ENCODE measurements around the gene MYO18B.

MYO18B gene

DNA sequence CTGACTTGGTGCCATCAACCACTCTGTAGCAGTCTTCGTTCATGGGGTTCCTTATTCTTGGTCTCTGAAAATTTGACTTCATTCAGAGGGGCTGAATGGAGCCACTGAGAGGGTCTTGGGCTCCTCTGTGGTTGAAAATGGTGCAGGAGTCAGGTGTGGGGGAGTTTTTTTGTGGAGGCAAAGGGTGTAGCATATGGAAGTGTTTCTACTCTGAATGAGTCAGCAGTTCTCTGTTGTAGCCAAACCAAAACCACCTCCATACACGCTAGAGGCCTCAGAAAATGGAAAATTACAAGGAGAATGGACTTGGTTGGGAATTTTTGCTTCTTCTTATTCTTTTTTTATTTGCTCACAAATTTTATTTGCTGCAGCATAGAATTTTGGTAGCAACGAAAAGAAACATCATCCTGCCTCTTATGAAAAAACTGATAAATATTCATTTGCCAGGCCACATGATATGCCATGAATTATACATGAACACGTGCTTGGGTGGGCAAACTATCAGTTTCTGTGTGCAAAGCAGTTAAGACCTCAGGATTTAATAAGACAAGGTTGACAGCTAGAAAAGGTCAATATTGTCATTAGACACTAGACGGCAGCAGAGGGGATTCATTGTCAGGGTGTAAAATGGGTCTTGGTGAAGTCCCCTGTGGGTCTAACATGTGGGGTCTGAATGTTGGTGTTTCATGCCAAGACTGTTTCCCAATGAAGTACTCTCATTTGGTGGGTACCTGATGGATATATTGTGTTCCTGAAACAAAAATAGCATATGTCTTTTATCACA is 111.7 kb downstream of the MYO18B start:
- DNase-seq (ENCODE audit: low read depth): no peak

DNA sequence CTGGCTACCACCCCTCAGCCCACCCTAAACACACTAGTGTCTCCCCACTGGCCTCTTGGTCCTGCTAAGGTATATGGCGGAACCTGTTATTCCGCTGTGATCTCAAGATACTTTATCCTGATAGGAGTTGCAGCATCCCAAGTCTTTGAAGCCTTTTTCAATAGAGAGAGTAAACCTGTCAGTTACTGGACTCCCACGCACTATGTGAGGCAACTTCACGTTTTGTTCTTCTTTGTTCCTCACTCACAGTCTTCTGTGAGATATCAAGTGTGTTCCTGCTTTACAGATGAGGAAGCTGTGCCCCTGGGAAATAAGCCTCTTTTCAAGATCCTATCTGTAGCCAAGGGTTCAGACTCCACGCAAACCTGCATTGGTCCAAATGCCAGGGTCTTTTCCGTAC is 127.8 kb downstream of the MYO18B start:
- DNase-seq (ENCODE audit: low read depth): no peak

GRCh38 chr22:25874327-25874726 is 132.3 kb downstream of the MYO18B start:
- no peak for DNase-seq (ENCODE audit: low read depth)

DNA sequence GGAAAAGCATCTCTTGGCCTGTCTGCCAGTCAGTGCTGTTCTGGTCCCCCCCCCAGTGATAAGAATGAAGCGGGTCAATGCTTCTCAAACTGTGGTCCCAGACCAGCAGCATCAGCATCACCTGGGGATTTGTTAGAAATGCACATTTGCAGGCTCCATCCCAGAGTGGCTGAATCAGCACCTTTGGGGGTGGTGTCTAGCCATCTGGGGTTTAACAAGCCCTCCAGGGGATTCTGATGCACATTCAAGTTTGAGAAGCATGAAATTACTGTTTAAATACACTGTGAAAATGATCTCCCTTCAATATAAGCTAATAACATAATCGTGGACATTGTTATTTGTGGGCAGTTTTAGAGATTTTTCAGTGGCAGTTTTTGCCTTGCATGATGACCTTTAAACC is 133.5 kb downstream of the MYO18B start:
- DNase-seq (ENCODE audit: low read depth): no peak

DNA sequence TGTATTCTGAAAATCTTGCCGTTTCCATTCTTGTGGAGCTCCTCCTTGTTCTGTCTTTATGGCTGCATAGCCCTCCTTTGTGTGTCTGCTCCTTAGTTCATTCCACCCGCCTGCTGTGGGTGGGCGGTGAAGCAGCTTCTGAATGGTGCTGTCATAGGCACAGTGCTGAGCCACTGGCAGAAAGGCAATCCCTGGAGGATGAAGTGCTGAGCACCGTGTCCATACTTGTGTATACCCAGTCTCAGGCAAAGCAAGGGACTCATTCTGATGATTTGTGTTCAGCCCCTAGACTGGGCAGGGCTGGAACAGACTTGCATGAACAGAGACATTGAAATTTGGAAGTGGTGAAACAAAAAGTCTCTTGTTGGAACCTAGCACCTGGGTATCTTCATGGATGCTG is 134.9 kb downstream of the MYO18B start:
- no peak for DNase-seq (ENCODE audit: low read depth)

DNA sequence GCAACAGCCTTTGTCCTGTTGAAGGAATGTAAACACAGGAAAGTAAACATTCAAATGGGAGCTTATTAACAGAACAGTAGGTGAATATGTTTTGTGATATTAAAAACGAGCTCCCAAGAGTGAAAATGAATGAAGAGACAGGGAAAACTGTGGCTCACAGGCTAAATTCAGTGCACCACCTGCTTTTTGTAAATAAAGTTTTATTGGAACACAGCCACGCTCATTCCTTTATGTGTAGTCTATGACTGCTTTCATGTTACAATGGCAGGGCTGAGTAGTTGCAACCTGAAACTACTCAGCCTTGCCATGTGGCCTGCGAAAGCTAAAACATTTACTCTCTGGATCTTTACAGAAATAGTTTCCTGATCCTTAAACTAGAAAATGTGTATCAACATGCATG is 136.9 kb downstream of the MYO18B start:
- no peak for DNase-seq (ENCODE audit: low read depth)

GRCh38 chr22:25880524-25880923 is 138.5 kb downstream of the MYO18B start:
- no peak for DNase-seq (ENCODE audit: low read depth)

DNA sequence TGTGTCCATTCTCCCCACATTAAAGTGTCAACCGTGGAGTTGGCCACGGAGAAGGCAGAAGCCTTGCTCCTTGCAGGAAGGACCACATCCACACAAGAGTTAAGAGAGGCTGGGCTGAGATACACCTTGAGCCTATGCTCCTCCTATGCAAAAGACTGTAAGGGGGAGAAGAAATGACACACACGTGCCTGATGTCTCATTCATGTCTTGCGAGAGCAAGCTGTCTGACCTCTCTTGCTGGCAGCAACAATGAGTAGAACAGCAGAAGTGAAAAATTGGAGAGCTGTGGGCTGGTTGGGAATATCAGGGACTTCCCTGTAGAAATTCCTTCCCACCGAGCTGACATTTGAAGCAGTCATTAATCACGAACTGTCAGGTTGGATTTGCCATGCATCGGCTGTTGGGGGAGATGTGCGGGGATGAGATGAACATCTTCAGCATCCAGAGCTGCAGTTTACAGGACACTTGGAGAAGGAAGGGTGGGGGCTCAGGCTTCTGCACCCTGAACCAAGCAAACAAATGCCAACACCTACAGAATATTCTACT is 139.3 kb downstream of the MYO18B start:
- no peak for DNase-seq (ENCODE audit: low read depth)

DNA sequence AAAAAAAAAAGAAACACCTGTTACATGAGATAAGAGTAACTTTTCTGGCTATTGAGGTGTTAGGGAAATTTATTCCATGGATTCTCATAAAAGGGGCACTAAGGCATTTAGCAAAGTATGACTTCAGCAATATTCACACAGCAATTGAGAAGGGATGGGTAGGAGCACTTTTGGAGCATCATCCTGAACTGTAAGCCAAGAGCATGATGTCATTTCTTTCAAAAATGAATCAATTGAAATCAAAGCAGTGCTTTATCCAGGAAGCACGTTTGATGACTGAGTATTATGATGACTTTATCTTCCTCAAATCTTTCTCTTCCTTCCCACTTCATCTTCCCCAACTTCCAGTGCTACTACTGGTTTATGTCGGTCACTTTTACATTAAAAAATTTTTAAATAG is 140.4 kb downstream of the MYO18B start:
- DNase-seq (ENCODE audit: low read depth): no peak

GRCh38 chr22:25883482-25884033 is 141.6 kb downstream of the MYO18B start:
- no peak for DNase-seq (ENCODE audit: low read depth)

DNA sequence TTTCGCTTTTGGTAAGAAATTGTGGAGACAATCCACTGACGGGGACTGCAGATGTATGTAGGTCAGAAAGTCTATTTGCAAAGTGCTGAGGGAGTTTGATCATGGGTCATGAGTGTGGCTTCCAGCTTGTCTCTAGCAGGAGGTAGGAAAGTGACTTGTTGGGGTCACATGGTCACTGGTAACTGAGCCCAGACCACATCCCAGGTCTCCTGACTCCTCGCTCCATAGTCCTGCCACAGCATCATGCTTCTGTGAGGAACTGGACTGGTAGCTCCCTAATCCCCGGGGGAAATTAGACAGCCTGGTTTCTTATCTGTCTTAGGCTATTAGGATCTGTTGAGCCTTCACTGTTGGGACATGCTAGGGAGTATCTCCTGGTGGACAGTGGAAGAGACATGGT is 142.1 kb downstream of the MYO18B start:
- no peak for DNase-seq (ENCODE audit: low read depth)

GRCh38 chr22:25888399-25889054 is 146.5 kb downstream of the MYO18B start:
- no peak for DNase-seq (ENCODE audit: low read depth)

- DNase-seq (ENCODE audit: low read depth): no peak
These were observed 148.7 kb downstream of the MYO18B start for GRCh38 chr22:25890651-25891050.

DNA sequence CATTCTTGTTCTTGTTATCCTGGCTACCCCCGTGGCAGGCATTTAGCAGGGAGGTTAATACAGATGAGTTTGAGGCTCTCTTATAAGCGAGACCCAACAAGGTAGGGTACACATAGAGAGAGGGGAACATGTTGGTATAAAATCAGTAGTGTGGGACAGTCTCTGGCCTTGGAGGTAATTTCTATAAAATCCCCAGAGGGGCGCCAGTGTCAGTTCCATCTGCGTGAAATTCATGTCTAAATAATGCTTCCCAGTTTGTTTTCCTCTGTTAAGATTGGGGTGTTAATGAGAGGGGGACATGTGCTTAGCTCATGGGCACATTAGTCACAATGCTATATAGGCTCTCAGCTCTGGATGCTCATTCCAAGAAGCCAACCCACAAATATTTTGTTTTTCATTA is 150.7 kb downstream of the MYO18B start:
- DNase-seq (ENCODE audit: low read depth): no peak

- no peak for DNase-seq (ENCODE audit: low read depth)
These were observed 153.7 kb downstream of the MYO18B start for GRCh38 chr22:25895678-25896077.

- no peak for DNase-seq (ENCODE audit: low read depth)
These were observed 154.1 kb downstream of the MYO18B start for GRCh38 chr22:25896098-25896497.

- no peak for DNase-seq (ENCODE audit: low read depth)
These were observed 154.6 kb downstream of the MYO18B start for GRCh38 chr22:25896592-25896991.

GRCh38 chr22:25898707-25899365 is 156.8 kb downstream of the MYO18B start:
- no peak for DNase-seq (ENCODE audit: low read depth)

- DNase-seq (ENCODE audit: low read depth): no peak
These were observed 157.6 kb downstream of the MYO18B start for GRCh38 chr22:25899566-25899965.

DNA sequence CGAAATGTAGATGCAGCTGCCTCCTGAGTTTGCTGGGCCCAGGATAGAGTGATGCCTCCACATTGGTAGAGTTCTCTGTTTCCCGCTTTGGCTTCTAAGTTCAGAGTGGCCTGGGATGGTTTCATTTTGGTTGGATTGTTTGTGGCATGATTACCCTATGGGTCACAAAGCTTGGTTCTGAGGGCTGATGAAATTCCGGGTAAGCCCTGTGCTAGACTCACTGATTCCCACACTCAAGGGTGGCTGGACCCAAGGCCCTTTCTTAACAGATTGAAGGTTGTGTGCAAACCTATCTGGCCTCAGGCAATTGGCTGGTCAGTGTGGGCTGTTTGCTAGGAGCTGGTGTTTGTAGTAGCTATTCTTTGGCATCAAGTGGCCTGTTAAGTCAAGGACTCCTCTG is 158.4 kb downstream of the MYO18B start:
- no peak for DNase-seq (ENCODE audit: low read depth)

DNA sequence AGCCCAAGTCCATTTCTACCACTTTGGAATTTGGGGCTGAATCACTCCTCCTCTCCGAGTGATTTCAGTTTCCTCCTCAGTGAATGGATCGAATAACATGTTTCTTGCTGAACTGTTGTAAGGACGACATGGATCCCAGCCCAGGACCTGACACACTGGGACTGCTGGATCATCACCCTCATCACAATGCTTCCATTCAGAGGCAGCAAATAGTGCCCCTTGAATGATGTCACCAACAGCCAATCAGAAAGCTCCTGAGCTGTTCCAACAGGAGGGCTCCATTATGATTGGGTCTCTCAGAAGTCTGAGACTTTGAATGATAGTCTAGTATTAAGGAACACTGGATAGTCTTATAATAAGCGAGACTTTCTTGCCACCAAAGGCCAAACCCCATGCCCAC is 158.9 kb downstream of the MYO18B start:
- no peak for DNase-seq (ENCODE audit: low read depth)

DNA sequence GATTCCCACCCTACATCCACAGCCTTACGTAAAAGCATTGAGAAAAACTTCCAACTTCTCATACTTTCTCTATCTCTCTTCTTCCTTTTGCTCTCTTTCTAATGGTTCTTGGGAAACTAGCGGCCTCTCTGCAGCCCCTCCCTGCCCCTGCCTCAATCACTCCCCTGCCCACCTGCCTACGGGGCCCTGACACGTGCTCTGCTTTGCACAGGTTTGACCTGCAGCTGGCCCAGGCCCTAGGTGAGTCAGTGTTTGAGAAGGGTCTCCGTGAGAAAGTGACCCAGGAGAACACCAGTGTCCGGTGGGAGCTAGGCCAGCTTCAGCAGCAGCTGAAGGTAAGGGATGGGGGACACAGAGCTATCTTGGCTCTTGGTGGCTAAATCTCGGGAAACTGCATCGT is 160.4 kb downstream of the MYO18B start:
- no peak for DNase-seq (ENCODE audit: low read depth)

DNA sequence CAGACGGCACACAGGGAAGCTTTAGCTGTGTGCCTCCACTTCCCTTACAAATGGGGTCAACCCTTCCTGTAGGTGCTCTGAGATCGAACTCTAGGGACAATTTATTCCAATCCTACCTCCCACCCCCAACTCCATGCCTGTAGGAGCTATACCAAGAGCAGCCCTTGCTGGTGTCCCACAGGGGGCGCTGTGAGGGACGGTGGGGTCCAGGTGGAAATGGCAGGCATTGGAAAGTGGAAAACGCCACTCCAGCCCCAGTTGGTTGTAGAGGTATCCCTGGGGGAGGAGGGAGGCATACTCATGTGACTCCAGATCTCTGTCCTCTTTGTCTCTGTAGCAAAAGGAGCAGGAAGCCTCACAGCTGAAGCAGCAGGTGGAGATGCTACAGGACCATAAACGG is 161.3 kb downstream of the MYO18B start:
- no peak for DNase-seq (ENCODE audit: low read depth)
